HG03175 (cell line): ENCODE data around the gene KIF7.

ENCODE experiments used
- ATAC-seq: cut with Tn5 transposase; IDR thresholded peaks from one replicate; pipeline ENCODE4 v1.9.1; 2021; ENCODE audit warnings: mild to moderate bottlenecking, moderate library complexity; ENCODE audit not compliant: unreplicated experiment

The KIF7 gene

GRCh38 chr15:89669941-89670340 lies 14.7 kb upstream of the KIF7 start:
- ATAC-seq: no peak

- no peak for ATAC-seq
These were observed 14.1 kb upstream of the KIF7 start for GRCh38 chr15:89669309-89669865.

GRCh38 chr15:89668171-89668570 lies 12.9 kb upstream of the KIF7 start:
- ATAC-seq: no peak

- no peak for ATAC-seq
These were observed 12.4 kb upstream of the KIF7 start for GRCh38 chr15:89667706-89667960.

- no peak for ATAC-seq
These were observed 11.8 kb upstream of the KIF7 start for GRCh38 chr15:89666858-89667705.

- ATAC-seq: no peak
These were observed 11.1 kb upstream of the KIF7 start for GRCh38 chr15:89666184-89666857.

GRCh38 chr15:89665449-89666181 lies 10.3 kb upstream of the KIF7 start:
- ATAC-seq: peak; percentile 64

- no peak for ATAC-seq
These were observed 9.4 kb upstream of the KIF7 start for GRCh38 chr15:89664441-89665350.

- ATAC-seq: no peak
These were observed 7.8 kb upstream of the KIF7 start for GRCh38 chr15:89662893-89663626.

GRCh38 chr15:89660556-89660955 lies 5.3 kb upstream of the KIF7 start:
- ATAC-seq: no peak

- ATAC-seq: no peak
These were observed 4.0 kb upstream of the KIF7 start for GRCh38 chr15:89659295-89659694.

- no peak for ATAC-seq
These were observed 2.5 kb upstream of the KIF7 start for GRCh38 chr15:89657686-89658200.

- no peak for ATAC-seq
These were observed 999 bp upstream of the KIF7 start for GRCh38 chr15:89656116-89656815.

GRCh38 chr15:89654301-89654761 lies 936 bp downstream of the KIF7 start:
- no peak for ATAC-seq

GRCh38 chr15:89653578-89653977 lies 1.7 kb downstream of the KIF7 start:
- ATAC-seq: no peak

- no peak for ATAC-seq
These were observed 2.6 kb downstream of the KIF7 start for GRCh38 chr15:89652666-89653065.

GRCh38 chr15:89652131-89652530 lies 3.1 kb downstream of the KIF7 start:
- no peak for ATAC-seq

- no peak for ATAC-seq
These were observed 5.6 kb downstream of the KIF7 start for GRCh38 chr15:89649716-89650115.

GRCh38 chr15:89649013-89649625 lies 6.1 kb downstream of the KIF7 start:
- no peak for ATAC-seq
